GM12874 (cell line): ENCODE results near the gene MAGI2.

Experiments
- TF ChIP-seq, protein P1 (sequence below): IDR thresholded peaks from 2 replicates; pipeline ENCODE4 v1.5.1; 2011; ENCODE audit warnings: low read depth, mild to moderate bottlenecking, control low read depth, low read length, moderate library complexity; ENCODE audit not compliant: insufficient read depth

The MAGI2 gene

DNA sequence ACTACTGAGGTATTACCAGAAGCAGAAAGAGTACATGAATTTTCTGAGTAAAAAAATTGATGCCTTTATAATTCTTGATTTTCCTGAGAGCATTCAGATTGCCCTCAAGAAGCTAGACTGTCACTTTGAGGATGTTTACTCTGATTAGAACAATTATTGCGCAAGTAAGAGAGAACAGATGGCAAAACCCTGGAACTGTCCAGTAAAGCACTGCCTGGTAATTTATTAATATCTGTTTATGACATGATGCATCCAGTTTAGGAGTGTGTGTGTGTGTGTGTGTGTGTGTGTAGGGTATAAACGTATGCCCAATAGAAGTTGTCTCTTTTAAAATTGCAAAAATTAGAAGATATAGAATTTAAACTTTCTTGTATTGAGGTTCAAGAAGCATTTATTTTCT is 1275.1 kb downstream of the MAGI2 start:
- TF ChIP-seq, protein P1, sequence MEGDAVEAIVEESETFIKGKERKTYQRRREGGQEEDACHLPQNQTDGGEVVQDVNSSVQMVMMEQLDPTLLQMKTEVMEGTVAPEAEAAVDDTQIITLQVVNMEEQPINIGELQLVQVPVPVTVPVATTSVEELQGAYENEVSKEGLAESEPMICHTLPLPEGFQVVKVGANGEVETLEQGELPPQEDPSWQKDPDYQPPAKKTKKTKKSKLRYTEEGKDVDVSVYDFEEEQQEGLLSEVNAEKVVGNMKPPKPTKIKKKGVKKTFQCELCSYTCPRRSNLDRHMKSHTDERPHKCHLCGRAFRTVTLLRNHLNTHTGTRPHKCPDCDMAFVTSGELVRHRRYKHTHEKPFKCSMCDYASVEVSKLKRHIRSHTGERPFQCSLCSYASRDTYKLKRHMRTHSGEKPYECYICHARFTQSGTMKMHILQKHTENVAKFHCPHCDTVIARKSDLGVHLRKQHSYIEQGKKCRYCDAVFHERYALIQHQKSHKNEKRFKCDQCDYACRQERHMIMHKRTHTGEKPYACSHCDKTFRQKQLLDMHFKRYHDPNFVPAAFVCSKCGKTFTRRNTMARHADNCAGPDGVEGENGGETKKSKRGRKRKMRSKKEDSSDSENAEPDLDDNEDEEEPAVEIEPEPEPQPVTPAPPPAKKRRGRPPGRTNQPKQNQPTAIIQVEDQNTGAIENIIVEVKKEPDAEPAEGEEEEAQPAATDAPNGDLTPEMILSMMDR: no peak

DNA sequence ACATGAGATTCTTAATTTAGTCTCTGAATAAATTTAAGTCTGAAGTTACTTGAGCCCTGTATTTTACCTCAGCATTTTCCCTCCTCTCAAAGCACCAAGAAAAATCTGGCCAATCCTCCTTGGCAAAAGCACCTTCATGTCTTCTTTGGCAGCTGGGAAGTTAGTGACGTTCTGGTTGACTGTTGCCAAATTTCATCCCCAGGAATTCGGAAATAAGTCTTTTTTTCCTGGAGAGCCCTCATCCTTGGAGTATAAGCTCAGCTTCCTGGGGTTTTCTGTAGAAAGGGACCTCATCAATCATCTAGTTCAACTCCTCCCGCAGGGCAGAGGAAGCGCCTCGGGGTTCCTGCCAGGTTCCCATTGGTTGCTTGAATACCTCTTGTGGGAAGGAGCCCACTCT is 1277.3 kb downstream of the MAGI2 start:
- TF ChIP-seq, protein P1: no peak

DNA sequence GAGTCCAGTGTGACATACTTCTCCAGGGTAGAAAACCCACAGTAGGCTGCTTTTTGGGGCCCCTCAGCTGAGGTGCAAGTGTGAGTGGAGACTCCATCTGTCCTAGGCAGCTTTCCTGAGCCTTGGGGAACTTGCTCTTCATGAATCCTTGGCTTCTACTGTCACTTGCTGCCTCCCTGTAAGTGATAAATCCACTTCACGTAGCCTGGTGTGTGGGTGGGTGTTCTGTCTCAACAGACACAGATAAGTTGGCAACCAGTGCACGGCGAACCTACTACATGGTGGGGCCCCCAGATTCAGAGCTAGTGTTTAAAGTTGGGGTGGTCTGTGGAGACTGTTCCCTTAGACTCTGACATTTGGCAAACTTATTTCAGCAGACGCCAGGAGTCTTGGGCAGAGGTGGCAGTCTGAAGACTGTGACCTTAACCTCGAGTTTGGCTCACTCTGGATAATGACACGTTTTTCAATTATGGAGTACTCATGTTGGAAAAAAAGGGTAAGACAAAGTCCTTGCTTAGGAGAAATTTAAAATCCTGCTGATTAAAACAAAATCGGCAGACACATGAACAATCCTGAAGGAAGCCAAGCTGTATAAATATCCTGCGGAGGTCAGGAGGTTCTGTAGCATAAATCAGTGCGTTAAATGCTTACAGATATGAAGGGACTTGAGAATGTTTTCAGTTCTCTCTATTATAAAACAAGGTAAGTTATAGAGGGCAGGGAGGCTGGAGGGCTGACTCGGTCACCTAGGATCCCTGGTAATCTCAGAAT is 1278.0 kb downstream of the MAGI2 start:
- TF ChIP-seq, protein P1: no peak

DNA sequence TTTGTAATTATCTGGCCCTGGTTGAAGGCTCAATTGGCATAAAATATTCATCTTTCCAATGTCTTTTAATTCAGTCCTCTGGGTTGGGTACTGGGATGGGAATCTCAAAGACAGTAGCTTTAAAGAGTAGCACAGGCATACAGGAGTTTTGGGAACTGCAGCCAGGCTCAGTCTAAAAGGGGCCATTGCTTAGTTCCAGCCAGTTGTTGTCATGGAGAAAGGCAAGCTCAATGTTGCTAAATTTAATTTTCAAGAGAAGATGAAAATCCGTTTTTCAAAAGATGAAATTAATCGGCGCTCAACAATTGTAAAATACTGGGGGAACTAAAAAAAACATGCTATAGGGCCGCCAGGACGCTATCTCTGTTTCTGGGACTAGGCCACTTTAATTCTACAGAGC is 1279.8 kb downstream of the MAGI2 start:
- TF ChIP-seq, protein P1: no peak

DNA sequence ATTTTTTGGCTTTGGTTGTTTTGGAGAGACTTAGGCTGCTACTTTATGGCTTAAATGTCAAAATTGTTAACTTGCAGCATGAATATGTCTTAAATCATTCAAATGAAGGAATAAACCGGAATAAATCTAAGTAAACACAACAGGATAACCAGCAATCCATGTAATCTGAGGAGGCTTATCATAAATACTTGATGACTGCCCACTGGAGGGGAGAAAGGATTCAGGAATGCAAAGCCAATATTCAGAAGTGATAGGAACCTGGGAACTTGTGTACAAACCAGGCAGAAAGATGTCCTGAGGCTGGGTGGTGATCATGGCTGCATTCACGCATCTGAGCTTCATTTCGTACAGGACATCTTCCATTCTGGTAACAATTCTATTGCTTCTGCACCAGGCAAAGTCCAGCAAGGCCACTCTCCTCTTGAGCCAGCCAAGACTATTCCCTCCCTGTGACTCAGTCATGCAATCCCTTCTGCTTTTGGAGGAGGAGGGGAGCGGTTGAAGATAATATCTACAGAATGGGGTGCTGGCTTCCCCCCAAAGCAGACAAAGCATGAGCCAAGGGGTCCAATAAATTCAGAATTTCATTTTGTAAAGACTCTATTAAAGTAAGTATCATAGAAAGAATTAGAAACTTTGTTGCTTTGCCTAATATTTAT is 1280.4 kb downstream of the MAGI2 start:
- TF ChIP-seq, protein P1: no peak

DNA sequence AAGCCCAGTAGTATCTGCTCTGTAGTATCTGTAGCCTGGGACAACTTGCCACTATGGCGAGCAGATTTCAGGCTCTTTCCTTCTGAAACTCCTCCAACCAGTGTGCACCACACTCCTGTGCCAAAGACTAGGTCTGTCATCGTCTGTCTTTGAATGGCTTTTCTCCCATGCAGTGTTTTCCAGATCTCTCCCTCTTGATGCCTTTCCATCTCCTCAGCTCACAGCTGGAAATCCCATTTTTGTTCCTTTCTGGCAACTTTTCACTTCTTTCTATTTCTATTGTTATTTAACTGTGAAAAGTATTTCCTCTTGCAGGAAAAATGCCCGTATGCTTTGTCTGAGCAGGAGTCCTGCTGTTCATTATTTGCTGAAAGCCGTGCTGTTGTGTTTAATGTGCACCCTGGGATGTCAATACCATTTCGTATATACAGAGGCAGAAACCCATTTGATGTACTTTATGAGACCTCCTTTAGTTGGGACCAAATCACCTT is 1281.2 kb downstream of the MAGI2 start:
- TF ChIP-seq, protein P1: no peak

DNA sequence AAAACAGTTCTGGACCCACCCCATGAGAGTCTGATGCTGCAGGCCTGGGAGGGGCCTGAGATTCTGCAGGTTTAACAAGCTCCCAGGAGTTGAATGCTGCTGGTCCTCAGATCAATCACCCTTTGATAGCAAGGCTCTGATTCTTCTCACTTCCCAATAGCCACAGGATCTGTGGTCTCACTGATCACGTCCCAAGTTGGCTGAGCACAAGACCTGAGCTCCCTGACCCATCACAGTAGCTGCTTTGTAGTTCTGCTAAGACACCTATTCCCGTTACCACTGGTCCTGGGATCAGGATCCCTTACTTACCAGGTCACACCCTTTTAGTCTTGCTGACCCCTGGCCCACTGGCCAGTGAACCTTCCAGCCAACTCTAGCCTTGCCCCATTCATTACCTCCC is 1282.1 kb downstream of the MAGI2 start:
- TF ChIP-seq, protein P1: no peak
